ENCODE results near the gene COX4I1. TPM values are rescaled to one million over a fixed set of nuclear protein-coding genes. Genes with fewer than 3 reads are reported as not detected.

The COX4I1 gene
- total and polyA plus RNA-seq, 10 of the 15 experiments (the other 5 are each of a cell fraction or from before 2014, with no cell fraction given): 480 to 1,889 (median 872) TPM

- TF ChIP-seq TARDBP (IDR thresholded peaks at IDR 0.05; ENCODE audit: borderline replicate concordance) (no peak), IKZF2 (IDR thresholded peaks at IDR 0.05) (no peak), MEF2B (IDR thresholded peaks at IDR 0.05; ENCODE audit: partially characterized antibody, poor library complexity, severe bottlenecking) (no peak), HDGF (IDR thresholded peaks at IDR 0.05) (no peak), CREB1 (IDR thresholded peaks at IDR 0.05; ENCODE audit: low read depth) (no peak)
These were observed 49.9 kb downstream of the COX4I1 start (continued) for GRCh38 chr16:85849388-85849787.

- in situ Hi-C loops (cut with MboI): no loop called here
- TF ChIP-seq ZNF687 (IDR thresholded peaks at IDR 0.05): no peak
- TF ChIP-seq E2F4 (IDR thresholded peaks at IDR 0.05; ENCODE audit: low read depth, low read length): no peak
- no peak for TF ChIP-seq MTA2 (IDR thresholded peaks at IDR 0.05; ENCODE audit: low read depth)
- no peak for TF ChIP-seq CTCF (IDR thresholded peaks at IDR 0.05 in 2 of 3, conservative IDR thresholded peaks at IDR 0.05 in 1 of 3; ENCODE audit: control insufficient read depth in 2 of 3, extremely low read depth in 1 of 3, insufficient read depth in 1 of 3, low read depth in 3 of 3, low read length in 3 of 3)
- no peak for TF ChIP-seq HSF1 (IDR thresholded peaks at IDR 0.05; ENCODE audit: low read depth, low read length)
- no peak for TF ChIP-seq CBX5 (IDR thresholded peaks at IDR 0.05; ENCODE audit: low read depth)
- no peak for TF ChIP-seq IRF5 (IDR thresholded peaks at IDR 0.05; ENCODE audit: borderline replicate concordance)
- TF ChIP-seq ESRRA (IDR thresholded peaks at IDR 0.05; ENCODE audit: low read length): no peak
These were observed 50.9 kb downstream of the COX4I1 start for GRCh38 chr16:85850344-85850880.

More at GRCh38 chr16:85850344-85850880, 50.9 kb downstream of the COX4I1 start:
- RAD21 ChIA-PET (ENCODE audit: unreplicated experiment): no interaction called here
- H3K36me3 ChIP-seq (ENCODE audit: control insufficient read depth in 2 of 2, insufficient read depth in 2 of 2, low read length in 1 of 2): no peaks in the 10 kb centered on the region
- H3K27ac ChIP-seq (ENCODE audit: control insufficient read depth, insufficient read depth): no peak overlapping the region
- CTCF ChIA-PET: interaction anchor here (2.2 kb wide), 1 partner anchor 29 kb away, joined by 10 read pairs; no protein-coding TSS in a partner anchor
- H2AFZ ChIP-seq (ENCODE audit: control insufficient read depth, low read depth, low read length): no peak overlapping the region
- 74% methylated on average over 5 of the region's 5 CpGs for WGBS (ENCODE audit: insufficient coverage, insufficient replicate concordance, low lambda C conversion rate, missing lambda C conversion rate)
- no peaks in the 10 kb centered on the region for H3K27me3 ChIP-seq (replicated peaks in 1 of 2; ENCODE audit: control insufficient read depth in 2 of 2, insufficient read depth in 2 of 2, low read length in 1 of 2)
- no peak overlapping the region for H3K4me2 ChIP-seq (ENCODE audit: control insufficient read depth, insufficient read depth)
- H3K9me3 ChIP-seq (replicated peaks; ENCODE audit: control insufficient read depth, insufficient read depth, low read length): peaks cover 3% of the 10 kb centered on the region
- no peak overlapping the region for H3K4me3 ChIP-seq
- DNase-seq (ENCODE audit: low read depth, low spot score): no peak
- no peak for ATAC-seq
- FAIRE-seq: no peak
- intact Hi-C loops (cut with micrococcal nuclease; ENCODE audit: unreplicated experiment): no loop called here
- H3K9ac ChIP-seq (ENCODE audit: control insufficient read depth, insufficient read depth, low read length): no peak overlapping the region
- no peaks in the 10 kb centered on the region for H3K79me2 ChIP-seq (ENCODE audit: control insufficient read depth, insufficient read depth, low read length)
- SMC1A ChIA-PET (ENCODE audit: uncharacterized antibody, unreplicated experiment): no interaction called here
- H3K4me1 ChIP-seq (ENCODE audit: control insufficient read depth, insufficient read depth, low read length): peaks cover 7% of the 10 kb centered on the region
- BruUV-seq (replicated peaks): no TSS peak
- POLR2A ChIA-PET: interaction anchor here (1.5 kb wide), 1 partner anchor 11 kb away, joined by 5 read pairs; no protein-coding TSS in a partner anchor
- H4K20me1 ChIP-seq (ENCODE audit: control insufficient read depth, insufficient read depth): no peaks in the 10 kb centered on the region

Data from GM12878 (cell line).